ENCODE results near the gene SLC2A13. TPM values are rescaled to one million over a fixed set of nuclear protein-coding genes. Genes with fewer than 3 reads are reported as not detected.
"Not testable (repeated sequence)": the region's sequence is repeated elsewhere in the genome, so short reads cannot be mapped to it uniquely, and the experiment has no call there.

The SLC2A13 gene
- total RNA-seq, 1 donor from 2014 or later = 5.2 TPM

DNA sequence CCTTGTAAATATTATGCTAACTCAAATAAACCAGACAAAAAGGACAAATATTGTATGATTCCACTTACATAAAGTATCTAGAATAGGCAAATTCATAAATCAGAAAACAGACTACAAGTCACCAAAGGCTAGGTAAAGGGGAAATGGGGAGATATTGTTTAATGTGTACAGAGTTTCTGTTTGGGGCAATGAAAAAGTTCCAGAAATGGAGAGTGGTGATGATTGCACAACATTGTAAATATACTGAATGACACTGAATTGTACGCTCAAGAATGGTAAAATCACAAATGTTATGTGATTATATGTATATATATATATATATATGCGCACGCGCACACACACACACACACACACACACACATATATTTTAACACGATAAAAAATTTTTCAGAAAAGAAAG is 182.5 kb downstream of the SLC2A13 start:
- Mint-ChIP-seq H3K27ac (ENCODE audit: unreplicated experiment) (no peak overlapping the region), H3K36me3 (ENCODE audit: unreplicated experiment) (no peaks in the 10 kb centered on the region), H3K27me3 (ENCODE audit: unreplicated experiment) (no peaks in the 10 kb centered on the region), H3K4me1 (ENCODE audit: low read depth, unreplicated experiment) (peaks cover 10% of the 10 kb centered on the region), H3K4me3 (ENCODE audit: unreplicated experiment) (no peak overlapping the region), H3K9me3 (ENCODE audit: unreplicated experiment) (no peaks in the 10 kb centered on the region)
- TF ChIP-seq, protein P1, sequence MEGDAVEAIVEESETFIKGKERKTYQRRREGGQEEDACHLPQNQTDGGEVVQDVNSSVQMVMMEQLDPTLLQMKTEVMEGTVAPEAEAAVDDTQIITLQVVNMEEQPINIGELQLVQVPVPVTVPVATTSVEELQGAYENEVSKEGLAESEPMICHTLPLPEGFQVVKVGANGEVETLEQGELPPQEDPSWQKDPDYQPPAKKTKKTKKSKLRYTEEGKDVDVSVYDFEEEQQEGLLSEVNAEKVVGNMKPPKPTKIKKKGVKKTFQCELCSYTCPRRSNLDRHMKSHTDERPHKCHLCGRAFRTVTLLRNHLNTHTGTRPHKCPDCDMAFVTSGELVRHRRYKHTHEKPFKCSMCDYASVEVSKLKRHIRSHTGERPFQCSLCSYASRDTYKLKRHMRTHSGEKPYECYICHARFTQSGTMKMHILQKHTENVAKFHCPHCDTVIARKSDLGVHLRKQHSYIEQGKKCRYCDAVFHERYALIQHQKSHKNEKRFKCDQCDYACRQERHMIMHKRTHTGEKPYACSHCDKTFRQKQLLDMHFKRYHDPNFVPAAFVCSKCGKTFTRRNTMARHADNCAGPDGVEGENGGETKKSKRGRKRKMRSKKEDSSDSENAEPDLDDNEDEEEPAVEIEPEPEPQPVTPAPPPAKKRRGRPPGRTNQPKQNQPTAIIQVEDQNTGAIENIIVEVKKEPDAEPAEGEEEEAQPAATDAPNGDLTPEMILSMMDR (IDR thresholded peaks at IDR 0.05; ENCODE audit: partially characterized antibody, unreplicated experiment) = no peak
- DNase-seq = no peak

DNA sequence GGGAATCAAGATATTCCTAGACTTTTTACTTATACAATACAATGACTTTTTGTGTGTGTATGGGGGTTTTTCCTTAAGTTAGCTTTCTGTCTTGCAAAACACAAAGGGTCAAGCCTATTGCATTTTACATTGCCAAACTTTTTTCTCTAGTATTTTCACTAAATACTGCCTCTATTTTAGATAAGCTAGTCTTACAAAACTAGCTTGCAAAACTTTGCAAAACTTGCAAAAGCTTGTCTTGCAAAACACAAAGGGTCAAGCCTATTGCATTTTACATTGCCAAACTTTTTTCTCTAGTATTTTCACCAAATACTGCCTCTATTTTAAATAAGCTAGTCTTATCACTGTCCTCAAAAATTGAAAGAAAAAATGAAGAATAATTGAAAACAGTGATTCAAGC is 183.3 kb downstream of the SLC2A13 start:
- not testable (repeated sequence) for H3K4me3 Mint-ChIP-seq (ENCODE audit: unreplicated experiment); H3K27ac Mint-ChIP-seq (ENCODE audit: unreplicated experiment); H3K9me3 Mint-ChIP-seq (ENCODE audit: unreplicated experiment); H3K4me1 Mint-ChIP-seq (ENCODE audit: low read depth, unreplicated experiment); H3K36me3 Mint-ChIP-seq (ENCODE audit: unreplicated experiment); H3K27me3 Mint-ChIP-seq (ENCODE audit: unreplicated experiment); DNase-seq

DNA sequence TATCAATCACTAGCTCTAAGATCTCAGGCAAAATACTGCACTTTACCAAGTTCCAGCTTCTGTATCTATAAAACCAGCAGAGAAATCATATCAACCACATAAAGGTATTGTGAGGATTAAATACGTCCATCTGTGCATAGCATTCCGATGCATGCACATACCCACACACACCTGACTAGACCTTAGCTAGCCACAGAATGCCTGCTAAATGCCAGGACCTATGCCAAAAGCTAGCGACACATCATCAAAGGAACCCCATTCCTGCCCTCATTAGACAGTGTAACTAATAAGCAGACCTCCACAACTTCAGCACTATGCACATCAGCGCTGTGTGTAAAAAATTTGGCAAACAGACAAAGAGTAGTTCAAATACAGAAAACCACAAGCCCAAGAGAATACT is 185.2 kb downstream of the SLC2A13 start:
- Mint-ChIP-seq H3K27ac (ENCODE audit: unreplicated experiment) (no peak overlapping the region), H3K4me3 (ENCODE audit: unreplicated experiment) (no peak overlapping the region), H3K27me3 (ENCODE audit: unreplicated experiment) (no peaks in the 10 kb centered on the region), H3K36me3 (ENCODE audit: unreplicated experiment) (no peaks in the 10 kb centered on the region), H3K9me3 (ENCODE audit: unreplicated experiment) (no peaks in the 10 kb centered on the region), H3K4me1 (ENCODE audit: low read depth, unreplicated experiment) (peaks cover 10% of the 10 kb centered on the region)
- TF ChIP-seq, protein P1 (IDR thresholded peaks at IDR 0.05; ENCODE audit: partially characterized antibody, unreplicated experiment) = no peak
- no peak for DNase-seq

GRCh38 chr12:39920222-39920621 is 185.7 kb downstream of the SLC2A13 start:
- TF ChIP-seq, protein P1 (IDR thresholded peaks at IDR 0.05; ENCODE audit: partially characterized antibody, unreplicated experiment) = no peak
- H3K36me3 Mint-ChIP-seq (ENCODE audit: unreplicated experiment) = no peaks in the 10 kb centered on the region
- H3K27me3 Mint-ChIP-seq (ENCODE audit: unreplicated experiment) = no peaks in the 10 kb centered on the region
- no peaks in the 10 kb centered on the region for H3K9me3 Mint-ChIP-seq (ENCODE audit: unreplicated experiment)
- no peak overlapping the region for H3K4me3 Mint-ChIP-seq (ENCODE audit: unreplicated experiment)
- DNase-seq = no peak
- H3K27ac Mint-ChIP-seq (ENCODE audit: unreplicated experiment) = no peak overlapping the region
- H3K4me1 Mint-ChIP-seq (ENCODE audit: low read depth, unreplicated experiment) = peaks cover 10% of the 10 kb centered on the region

GRCh38 chr12:39919790-39920189 is 186.1 kb downstream of the SLC2A13 start:
- Mint-ChIP-seq H3K27ac (ENCODE audit: unreplicated experiment) (no peak overlapping the region), H3K27me3 (ENCODE audit: unreplicated experiment) (no peaks in the 10 kb centered on the region)

More at GRCh38 chr12:39919790-39920189, 186.1 kb downstream of the SLC2A13 start:
- DNase-seq = no peak
- no peaks in the 10 kb centered on the region for H3K36me3 Mint-ChIP-seq (ENCODE audit: unreplicated experiment)
- H3K4me3 Mint-ChIP-seq (ENCODE audit: unreplicated experiment) = no peak overlapping the region
- TF ChIP-seq, protein P1 (IDR thresholded peaks at IDR 0.05; ENCODE audit: partially characterized antibody, unreplicated experiment) = no peak
- peaks cover 10% of the 10 kb centered on the region for H3K4me1 Mint-ChIP-seq (ENCODE audit: low read depth, unreplicated experiment)
- H3K9me3 Mint-ChIP-seq (ENCODE audit: unreplicated experiment) = no peaks in the 10 kb centered on the region

Measured in glutamatergic neuron (in vitro differentiated cells).